WI38 (cell line): Measurements from ENCODE around the gene IL36B.

Experiments
- H3K4me3 ChIP-seq: 2 replicates; pipeline ENCODE4 v1.5.1; 2011; ENCODE audit warnings: low read depth, mild to moderate bottlenecking, control low read depth, low read length
- TF ChIP-seq, protein P1 (sequence below): IDR thresholded peaks from 2 replicates; pipeline ENCODE4 v1.5.1; 2012; ENCODE audit warnings: low read depth, mild to moderate bottlenecking, control low read depth, low read length

The IL36B gene

DNA sequence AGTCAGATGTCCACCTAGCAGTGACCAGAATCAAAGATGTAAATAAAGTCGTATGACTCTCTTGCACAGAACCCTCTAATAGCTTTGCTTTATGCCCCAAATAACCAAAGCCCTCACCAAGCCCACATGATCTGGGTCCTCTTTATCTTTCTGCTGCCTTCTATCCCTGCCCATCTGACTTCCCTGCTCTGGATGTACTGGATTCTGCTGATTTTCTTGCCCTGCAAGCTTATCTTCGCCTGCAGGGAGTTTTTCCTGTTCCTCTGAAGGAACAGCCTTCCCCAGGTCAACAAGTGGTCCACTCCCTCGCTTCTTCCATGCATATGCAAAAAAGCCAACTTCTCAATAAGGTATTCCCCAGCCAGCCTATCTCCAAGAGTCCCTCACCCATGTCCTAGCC, 18.7 kb downstream of the IL36B start:
- TF ChIP-seq, protein P1, sequence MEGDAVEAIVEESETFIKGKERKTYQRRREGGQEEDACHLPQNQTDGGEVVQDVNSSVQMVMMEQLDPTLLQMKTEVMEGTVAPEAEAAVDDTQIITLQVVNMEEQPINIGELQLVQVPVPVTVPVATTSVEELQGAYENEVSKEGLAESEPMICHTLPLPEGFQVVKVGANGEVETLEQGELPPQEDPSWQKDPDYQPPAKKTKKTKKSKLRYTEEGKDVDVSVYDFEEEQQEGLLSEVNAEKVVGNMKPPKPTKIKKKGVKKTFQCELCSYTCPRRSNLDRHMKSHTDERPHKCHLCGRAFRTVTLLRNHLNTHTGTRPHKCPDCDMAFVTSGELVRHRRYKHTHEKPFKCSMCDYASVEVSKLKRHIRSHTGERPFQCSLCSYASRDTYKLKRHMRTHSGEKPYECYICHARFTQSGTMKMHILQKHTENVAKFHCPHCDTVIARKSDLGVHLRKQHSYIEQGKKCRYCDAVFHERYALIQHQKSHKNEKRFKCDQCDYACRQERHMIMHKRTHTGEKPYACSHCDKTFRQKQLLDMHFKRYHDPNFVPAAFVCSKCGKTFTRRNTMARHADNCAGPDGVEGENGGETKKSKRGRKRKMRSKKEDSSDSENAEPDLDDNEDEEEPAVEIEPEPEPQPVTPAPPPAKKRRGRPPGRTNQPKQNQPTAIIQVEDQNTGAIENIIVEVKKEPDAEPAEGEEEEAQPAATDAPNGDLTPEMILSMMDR, result no peak

DNA sequence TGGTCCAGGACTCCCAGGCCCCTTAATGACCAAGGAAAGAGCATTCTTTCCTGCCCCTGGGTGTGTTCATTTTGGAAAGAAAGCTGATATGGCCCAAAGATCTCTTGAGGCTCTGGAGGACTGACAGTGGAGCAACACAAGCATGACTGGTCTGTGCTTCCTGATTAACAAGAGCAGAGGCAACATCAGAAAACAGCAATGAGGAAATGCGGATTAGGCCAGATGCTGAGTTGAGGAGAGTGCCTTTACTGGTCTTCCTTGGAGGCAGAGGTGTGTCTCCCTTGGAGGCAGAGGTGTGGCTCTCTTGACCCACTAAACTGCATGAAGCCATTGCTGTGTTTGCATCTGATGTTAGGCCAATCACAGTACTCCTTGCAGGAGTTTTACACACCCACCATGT, 19.9 kb downstream of the IL36B start:
- H3K4me3 ChIP-seq, result no peak overlapping the region
- TF ChIP-seq, protein P1, result no peak

More for the DNA sequence above, 18.7 kb downstream of the IL36B start:
- no peak overlapping the region for H3K4me3 ChIP-seq

DNA sequence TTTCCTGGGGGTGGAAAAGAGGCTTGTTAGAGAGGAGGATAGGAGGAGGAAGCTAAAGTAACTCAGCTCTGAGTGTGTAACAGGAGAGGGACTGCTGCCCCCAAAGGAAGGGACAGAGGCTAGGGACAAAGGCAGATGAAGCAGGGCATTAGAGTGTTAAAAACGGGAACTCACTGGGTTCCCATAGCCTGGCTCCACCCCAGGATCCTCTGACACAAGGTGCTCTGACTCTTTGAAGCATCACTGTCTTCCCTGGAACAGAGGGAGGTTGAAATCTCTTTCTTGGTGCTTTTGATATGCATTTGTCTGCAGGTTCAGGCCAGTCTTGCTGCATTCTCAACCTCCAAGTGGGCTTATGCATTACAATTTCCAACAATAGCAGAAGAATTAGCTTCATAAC, 24.6 kb downstream of the IL36B start:
- TF ChIP-seq, protein P1, result no peak
- no peak overlapping the region for H3K4me3 ChIP-seq

DNA sequence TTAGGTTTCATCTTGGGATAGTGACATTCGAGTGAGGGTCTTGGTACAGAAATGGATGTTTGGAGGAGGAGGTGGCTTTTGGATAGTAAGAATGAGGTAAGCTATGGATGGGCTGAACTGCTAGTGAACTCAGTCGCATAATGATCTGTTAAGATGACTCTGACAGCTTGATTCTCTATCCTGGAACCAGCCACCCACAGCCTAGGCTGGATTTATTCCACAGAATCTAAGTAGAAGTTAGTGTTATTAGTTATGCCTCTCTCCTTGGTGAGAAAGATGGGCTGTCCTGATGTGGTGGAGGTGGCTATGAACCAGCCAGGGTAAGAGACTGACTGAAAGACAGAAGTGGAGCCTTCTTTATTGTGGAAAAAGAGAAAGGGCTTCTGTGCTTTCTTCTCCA, 25.0 kb downstream of the IL36B start:
- TF ChIP-seq, protein P1, result no peak
- H3K4me3 ChIP-seq, result no peak overlapping the region

DNA sequence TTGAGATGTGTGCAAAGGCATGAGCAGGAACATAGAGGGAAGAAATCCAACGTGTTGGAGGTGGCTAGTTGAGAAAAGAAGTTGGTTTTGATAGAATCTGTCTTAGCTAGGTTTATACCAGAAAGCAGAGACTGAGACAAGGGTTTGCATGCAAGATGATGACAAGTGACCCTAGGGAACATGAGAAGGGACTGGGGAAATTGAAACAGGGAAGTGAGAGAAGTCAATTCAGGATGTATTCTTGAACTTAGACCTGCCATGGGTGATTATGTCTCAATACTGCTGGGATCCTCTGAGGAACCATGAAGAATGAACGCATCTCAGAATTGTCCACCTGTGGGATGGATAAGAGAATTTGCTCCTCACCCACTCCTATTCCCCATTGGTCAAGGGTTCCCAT, 26.9 kb downstream of the IL36B start:
- H3K4me3 ChIP-seq, result no peak overlapping the region
- TF ChIP-seq, protein P1, result no peak

DNA sequence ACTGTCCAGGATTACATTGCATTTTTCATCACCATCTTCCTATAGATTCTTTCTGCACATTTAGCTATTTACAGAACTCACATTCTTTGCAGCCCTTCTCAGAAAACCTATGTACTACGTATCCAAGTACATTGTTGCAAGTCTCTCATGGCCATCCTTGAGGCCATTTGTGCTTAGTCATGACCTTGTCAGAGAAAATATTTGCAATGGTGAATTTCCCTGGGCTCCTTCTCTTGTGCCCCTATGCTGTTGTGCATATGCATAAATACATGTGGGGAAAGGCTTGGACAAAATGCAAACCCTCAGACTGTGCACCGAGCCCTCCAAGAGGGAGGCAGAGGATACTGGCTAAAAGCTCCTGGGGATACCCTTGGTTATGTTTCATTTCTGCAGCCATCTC, 27.9 kb downstream of the IL36B start:
- no peak overlapping the region for H3K4me3 ChIP-seq
- TF ChIP-seq, protein P1, result no peak

DNA sequence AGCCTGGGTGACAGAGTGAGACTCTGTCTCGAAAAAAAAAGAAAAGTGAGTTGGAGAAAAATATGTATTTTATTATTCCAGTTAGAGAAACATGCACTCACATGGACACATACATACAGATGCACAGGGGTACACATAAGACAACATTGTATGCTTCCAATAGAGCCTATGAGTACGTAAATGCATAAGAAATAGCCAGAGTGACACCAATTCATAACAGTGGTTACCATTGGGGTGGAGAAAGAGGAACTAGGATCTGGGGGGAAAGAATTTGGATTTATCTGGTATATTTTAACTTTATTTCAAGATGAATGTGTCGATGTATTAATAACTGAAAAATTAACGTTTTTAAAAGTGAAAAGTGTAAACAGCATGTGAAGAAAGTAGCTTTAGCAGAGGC, 31.4 kb downstream of the IL36B start:
- no peak overlapping the region for H3K4me3 ChIP-seq
- TF ChIP-seq, protein P1, result no peak
